CD4-positive, alpha-beta T cell (primary cell): ENCODE measurements around the gene FCGR2B. TPM values are rescaled to one million over a fixed set of nuclear protein-coding genes. Genes with fewer than 3 reads are reported as not detected.
"Not testable (repeated sequence)": the region's sequence is repeated elsewhere in the genome, so short reads cannot be mapped to it uniquely, and the experiment has no call there.

Experiments
- ATAC-seq: fragments of 200-7000 bp; cut with Tn5 transposase; one replicate; pipeline ENCODE4 v1.10.0; 2022; ENCODE audit warnings: mild to moderate bottlenecking; ENCODE audit not compliant: poor library complexity
- CTCF ChIA-PET: fragments of 350-600 bp; sonication (Branson Sonifier 250); formaldehyde crosslinking; loops from one replicate; lab custom pipeline; 2021; ENCODE audit warnings: antibody characterized with exemption, inconsistent platforms; lab: Charles Lee
- POLR2A ChIA-PET: fragments of 350-600 bp; sonication (Branson Sonifier 250); formaldehyde crosslinking; loops from one replicate; lab custom pipeline; 2021; ENCODE audit warnings: antibody characterized with exemption, inconsistent platforms; lab: Charles Lee
- DNase-seq, 14 experiments: peaks; one replicate each; pipeline ENCODE4 v3.0.0-alpha.2; 2013 to 2020; ENCODE audit warnings: mixed read lengths in 2 of 14
- H3K27ac ChIP-seq, 2 donors: one replicate each; pipeline versions ENCODE4 v1.5.1 to v1.7.0; 2013; ENCODE audit warnings: low read length in 2 of 2, low read depth in 1 of 2, mild to moderate bottlenecking in 1 of 2
- H3K27me3 ChIP-seq, 2 experiments: 1 replicate in 1 of 2; 2 replicates in 1 of 2; pipeline versions ENCODE4 v1.6.1 to v1.7.0; 2013; ENCODE audit warnings: low read length in 2 of 2, control low read depth in 1 of 2, mild to moderate bottlenecking in 1 of 2, moderate library complexity in 1 of 2; ENCODE audit not compliant: insufficient read depth in 2 of 2, control insufficient read depth in 1 of 2
- H3K36me3 ChIP-seq: one replicate; pipeline ENCODE4 v1.6.1; 2013; ENCODE audit warnings: low read length, control low read depth; ENCODE audit not compliant: insufficient read depth
- H3K4me1 ChIP-seq: one replicate; pipeline ENCODE4 v1.6.1; 2013; ENCODE audit warnings: low read length, control low read depth; ENCODE audit not compliant: insufficient read depth
- H3K4me3 ChIP-seq: one replicate; pipeline ENCODE4 v1.5.1; 2013; ENCODE audit warnings: mild to moderate bottlenecking, low read length, moderate library complexity
- H3K9me3 ChIP-seq, 2 experiments: 1 replicate in 1 of 2; 2 replicates in 1 of 2; pipeline versions ENCODE4 v1.6.1 to v1.7.0; 2013; ENCODE audit warnings: low read length in 2 of 2, mild to moderate bottlenecking in 2 of 2, control low read depth in 1 of 2, moderate library complexity in 1 of 2; ENCODE audit not compliant: control insufficient read depth in 1 of 2, insufficient read depth in 1 of 2
- H3K27ac Mint-ChIP-seq: one replicate; pipeline ENCODE4 v1.8.0; 2020; ENCODE audit warnings: mixed read lengths
- H3K27me3 Mint-ChIP-seq: one replicate; pipeline ENCODE4 v1.8.0; 2021; ENCODE audit warnings: mixed read lengths
- H3K36me3 Mint-ChIP-seq: one replicate; pipeline ENCODE4 v1.8.0; 2021; ENCODE audit warnings: low read depth, mixed read lengths
- H3K4me1 Mint-ChIP-seq: one replicate; pipeline ENCODE4 v1.8.0; 2021; ENCODE audit warnings: low read depth, mixed read lengths
- H3K4me3 Mint-ChIP-seq: one replicate; pipeline ENCODE4 v1.8.0; 2020; ENCODE audit warnings: mild to moderate bottlenecking, mixed read lengths
- H3K9me3 Mint-ChIP-seq: one replicate; pipeline ENCODE4 v1.8.0; 2020; ENCODE audit warnings: mixed read lengths
- intact Hi-C, 2 experiments: fragments of 100-400 bp; cut with DNase I in 1 of 2; cut with micrococcal nuclease in 1 of 2; formaldehyde crosslinking; loops; one replicate each; pipeline versions ENCODE4 v1.15.1 to v1.9.0; 2023 to 2025; cut with DNase I, micrococcal nuclease
- total RNA-seq, 174 experiments: library from RNA in 2 of 174; stranded (reverse) in 2 of 174; gene quantifications; one replicate each; pipeline ENCODE4 v1.2.3 and lab custom pipeline; 2021 to 2026

Gene FCGR2B
- total RNA-seq, 2 experiments from 2014 or later: 0.36 TPM; not detected in 1

DNA sequence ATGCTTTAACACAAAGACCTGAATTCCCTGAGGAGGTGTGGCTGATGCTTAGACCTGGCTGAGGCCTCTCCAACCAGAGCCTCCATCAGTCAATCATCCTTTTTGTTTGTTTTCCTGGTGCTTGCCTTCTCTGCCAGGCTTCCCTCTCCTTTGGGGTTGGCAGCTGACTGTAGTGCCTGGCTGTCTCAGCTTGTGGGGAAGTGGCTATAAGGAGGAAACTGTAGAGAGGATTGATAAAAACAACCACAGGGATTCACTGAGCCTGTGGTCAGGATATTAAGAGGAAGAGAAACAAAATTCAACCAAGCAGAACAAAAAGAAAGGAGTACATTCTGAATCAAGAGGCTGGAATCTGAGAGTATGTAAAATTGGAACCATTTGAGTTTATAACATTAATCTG, 4.4 kb upstream of the FCGR2B start:
- H3K27me3 Mint-ChIP-seq, H3K36me3 Mint-ChIP-seq, H3K4me3 Mint-ChIP-seq, H3K4me1 Mint-ChIP-seq, H3K27me3 ChIP-seq, ATAC-seq, H3K36me3 ChIP-seq, H3K9me3 Mint-ChIP-seq, intact Hi-C loops, H3K4me1 ChIP-seq, POLR2A ChIA-PET, H3K4me3 ChIP-seq, H3K27ac ChIP-seq, DNase-seq, CTCF ChIA-PET, H3K27ac Mint-ChIP-seq, H3K9me3 ChIP-seq: not testable (repeated sequence)

DNA sequence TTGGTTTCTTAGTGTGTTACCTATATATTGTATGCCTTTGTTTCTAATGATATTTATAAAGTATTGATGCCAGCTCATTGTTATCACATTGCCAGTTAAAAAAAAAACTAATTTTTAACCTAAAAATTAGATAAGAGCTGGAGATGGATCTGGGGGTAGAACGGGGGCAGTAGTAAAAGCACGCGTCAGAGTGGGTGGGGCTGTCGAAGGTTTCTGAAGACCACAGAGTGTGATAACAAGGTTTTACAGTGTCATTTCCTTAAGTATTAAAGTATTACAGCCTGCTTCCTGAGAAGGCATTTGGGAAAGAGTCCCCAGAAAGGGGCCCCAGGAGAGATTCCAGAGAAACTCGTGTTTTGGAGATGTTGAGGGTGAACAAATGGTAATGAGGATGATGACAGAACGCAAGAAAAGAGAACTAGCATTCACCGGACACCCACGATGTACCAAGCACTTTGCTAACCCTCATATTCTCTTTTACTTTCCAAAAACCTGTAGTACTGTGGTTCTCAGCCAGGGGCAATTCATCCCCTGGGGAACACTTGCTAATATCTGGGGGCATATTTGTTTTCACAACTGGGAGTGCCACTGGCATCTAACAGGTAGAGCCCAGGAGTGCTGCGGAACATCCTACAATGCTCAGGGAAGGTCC, 1.2 kb upstream of the FCGR2B start:
- ATAC-seq, H3K27ac Mint-ChIP-seq, POLR2A ChIA-PET, H3K9me3 Mint-ChIP-seq, H3K4me3 Mint-ChIP-seq, H3K4me1 ChIP-seq, H3K36me3 Mint-ChIP-seq, H3K27me3 ChIP-seq, H3K27ac ChIP-seq, CTCF ChIA-PET, H3K4me3 ChIP-seq, H3K27me3 Mint-ChIP-seq, H3K9me3 ChIP-seq, intact Hi-C loops, H3K4me1 Mint-ChIP-seq, H3K36me3 ChIP-seq: not testable (repeated sequence)
- DNase-seq: peak in 1 of 14 experiments; percentile 6

DNA sequence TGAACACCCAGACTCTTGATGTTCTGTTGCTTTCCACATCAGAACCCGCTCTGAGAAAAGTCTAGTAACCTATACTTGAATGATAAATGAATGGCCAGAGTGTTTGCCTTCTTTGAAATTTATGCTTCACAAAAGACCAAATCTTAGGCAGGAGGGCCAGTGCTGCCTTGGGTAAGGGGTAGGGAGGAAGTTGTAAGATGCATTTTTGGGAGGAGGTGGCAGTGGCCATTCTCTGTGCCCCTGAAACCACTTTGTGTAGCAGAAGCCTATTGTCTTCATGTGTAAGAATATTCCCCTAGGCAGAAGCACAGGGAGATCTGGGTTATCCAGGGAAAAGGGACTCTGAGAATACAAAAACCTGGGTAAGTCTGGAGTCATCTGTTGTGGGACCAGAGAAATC, 626 bp downstream of the FCGR2B start:
- H3K27me3 ChIP-seq, H3K9me3 ChIP-seq, POLR2A ChIA-PET, CTCF ChIA-PET, intact Hi-C loops, H3K27ac ChIP-seq, H3K27ac Mint-ChIP-seq, ATAC-seq, H3K36me3 Mint-ChIP-seq, DNase-seq, H3K4me1 ChIP-seq, H3K27me3 Mint-ChIP-seq, H3K4me3 Mint-ChIP-seq, H3K36me3 ChIP-seq, H3K4me1 Mint-ChIP-seq, H3K9me3 Mint-ChIP-seq, H3K4me3 ChIP-seq: not testable (repeated sequence)

DNA sequence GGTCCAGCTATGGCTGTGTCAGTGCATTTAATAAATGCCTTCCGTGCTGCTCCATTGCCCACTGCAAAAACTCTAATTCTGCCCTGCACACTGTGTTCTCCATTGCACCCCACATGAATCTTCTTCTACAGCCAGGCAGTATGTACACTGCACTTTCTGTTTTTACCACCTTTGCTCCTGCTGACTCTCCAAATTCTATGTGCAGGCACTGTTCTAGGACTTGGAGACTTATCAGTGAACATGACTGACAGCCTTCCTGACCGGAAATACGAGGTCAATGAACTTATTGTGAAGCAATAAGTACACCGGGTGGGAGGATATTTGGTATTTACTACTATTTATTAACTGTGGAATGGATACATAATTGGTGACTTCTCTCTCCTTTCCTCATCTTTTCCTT, 1.7 kb downstream of the FCGR2B start:
- H3K27me3 Mint-ChIP-seq, H3K9me3 ChIP-seq, CTCF ChIA-PET, DNase-seq, H3K4me3 ChIP-seq, ATAC-seq, POLR2A ChIA-PET, H3K36me3 ChIP-seq, H3K27me3 ChIP-seq, intact Hi-C loops, H3K4me1 Mint-ChIP-seq, H3K27ac ChIP-seq, H3K9me3 Mint-ChIP-seq, H3K36me3 Mint-ChIP-seq, H3K4me3 Mint-ChIP-seq, H3K4me1 ChIP-seq, H3K27ac Mint-ChIP-seq: not testable (repeated sequence)

DNA sequence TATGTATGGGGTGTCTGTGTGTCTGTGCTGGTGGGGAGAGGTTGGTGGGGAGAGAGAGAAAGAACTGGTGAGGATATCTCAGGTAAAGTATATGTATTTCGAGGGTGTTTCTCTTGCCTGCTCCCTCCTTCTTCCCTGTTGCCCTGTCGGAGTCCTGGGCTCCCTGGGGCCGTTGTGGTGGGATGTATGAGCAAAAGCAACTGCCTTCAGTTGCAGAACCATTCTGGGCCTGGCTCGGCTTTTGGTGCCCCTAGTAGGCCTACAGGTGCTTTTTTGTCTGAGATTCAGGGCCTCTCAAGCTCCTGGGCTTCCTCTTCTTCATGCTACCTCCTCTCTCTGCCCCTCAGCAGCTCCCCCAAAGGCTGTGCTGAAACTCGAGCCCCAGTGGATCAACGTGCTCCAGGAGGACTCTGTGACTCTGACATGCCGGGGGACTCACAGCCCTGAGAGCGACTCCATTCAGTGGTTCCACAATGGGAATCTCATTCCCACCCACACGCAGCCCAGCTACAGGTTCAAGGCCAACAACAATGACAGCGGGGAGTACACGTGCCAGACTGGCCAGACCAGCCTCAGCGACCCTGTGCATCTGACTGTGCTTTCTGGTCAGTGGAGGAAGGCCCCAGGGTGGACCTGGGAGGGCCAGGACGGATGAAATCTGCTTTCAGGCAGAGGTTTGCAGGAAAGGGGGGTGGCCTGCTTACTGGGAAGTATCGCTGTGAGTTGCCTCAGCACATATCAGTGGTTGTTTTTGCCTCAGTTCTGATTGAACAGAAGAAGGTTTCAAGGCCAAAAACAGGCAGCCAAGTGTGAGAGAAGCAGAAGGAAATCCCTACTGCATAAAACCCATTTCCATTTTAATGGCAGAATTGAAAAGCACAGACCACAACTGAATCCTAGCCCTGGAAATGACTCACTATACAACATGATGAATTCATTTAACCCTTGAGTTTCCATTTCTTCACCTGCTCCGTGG, 8.4 kb downstream of the FCGR2B start:
- intact Hi-C loops, H3K4me1 ChIP-seq, H3K4me3 ChIP-seq, POLR2A ChIA-PET, CTCF ChIA-PET, H3K4me3 Mint-ChIP-seq, H3K36me3 ChIP-seq, H3K27ac ChIP-seq, H3K9me3 Mint-ChIP-seq, H3K36me3 Mint-ChIP-seq, H3K4me1 Mint-ChIP-seq, H3K27ac Mint-ChIP-seq, DNase-seq, ATAC-seq, H3K27me3 Mint-ChIP-seq, H3K9me3 ChIP-seq, H3K27me3 ChIP-seq: not testable (repeated sequence)

DNA sequence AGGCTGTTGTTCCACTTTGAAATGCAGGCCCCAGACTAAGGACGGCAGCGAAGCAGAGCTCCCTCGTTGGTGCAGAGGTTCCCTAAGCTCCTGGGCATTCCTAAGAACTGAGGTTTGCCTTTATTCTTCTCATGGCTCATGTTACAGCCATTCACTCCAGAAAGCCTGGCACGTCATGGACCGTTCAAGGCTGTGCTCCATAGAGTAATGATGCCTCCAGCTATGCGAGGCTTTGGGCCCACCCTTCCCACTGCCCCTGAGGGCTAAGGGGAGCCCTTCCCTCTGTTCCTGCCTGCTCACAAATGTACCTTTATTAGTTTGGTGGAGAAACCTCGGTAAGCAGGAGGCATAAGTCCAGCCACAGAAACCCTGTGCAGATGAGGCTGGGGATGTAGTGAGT, 10.5 kb downstream of the FCGR2B start:
- H3K4me1 ChIP-seq, H3K9me3 ChIP-seq, H3K9me3 Mint-ChIP-seq, ATAC-seq, CTCF ChIA-PET, H3K27me3 ChIP-seq, intact Hi-C loops, POLR2A ChIA-PET, H3K27ac Mint-ChIP-seq, H3K4me3 Mint-ChIP-seq, H3K36me3 ChIP-seq, H3K4me3 ChIP-seq, H3K36me3 Mint-ChIP-seq, DNase-seq, H3K4me1 Mint-ChIP-seq, H3K27ac ChIP-seq: not testable (repeated sequence)
- H3K27me3 Mint-ChIP-seq: peaks cover 12% of the 10 kb centered on the region

DNA sequence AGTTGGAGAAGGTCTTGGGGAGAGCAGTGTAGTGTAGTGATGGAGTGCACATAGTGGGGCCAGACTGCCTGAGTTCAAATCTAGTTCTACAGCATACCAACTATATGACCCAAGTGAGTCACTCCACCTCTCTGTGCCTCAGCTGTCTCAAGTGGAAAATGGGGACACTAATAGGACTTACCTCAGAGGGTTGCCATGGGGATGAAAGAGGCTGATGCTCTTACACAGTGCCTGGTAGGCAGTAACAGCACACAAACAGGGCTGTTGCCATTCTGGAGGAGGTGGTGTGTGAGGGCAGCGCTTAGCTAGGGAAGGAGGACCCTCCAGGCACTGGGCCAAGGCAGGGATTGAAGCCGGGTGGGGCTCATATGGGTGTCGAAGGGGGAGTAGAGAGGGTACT, 11.5 kb downstream of the FCGR2B start:
- POLR2A ChIA-PET, H3K27ac Mint-ChIP-seq, ATAC-seq, H3K27ac ChIP-seq, H3K27me3 ChIP-seq, CTCF ChIA-PET, DNase-seq, H3K4me1 Mint-ChIP-seq, H3K9me3 Mint-ChIP-seq, intact Hi-C loops, H3K36me3 ChIP-seq, H3K4me3 ChIP-seq, H3K4me1 ChIP-seq, H3K36me3 Mint-ChIP-seq, H3K9me3 ChIP-seq, H3K4me3 Mint-ChIP-seq: not testable (repeated sequence)
- H3K27me3 Mint-ChIP-seq: peaks cover 15% of the 10 kb centered on the region
